ENCODE measurements around the gene TIMM13.

Gene TIMM13

DNA sequence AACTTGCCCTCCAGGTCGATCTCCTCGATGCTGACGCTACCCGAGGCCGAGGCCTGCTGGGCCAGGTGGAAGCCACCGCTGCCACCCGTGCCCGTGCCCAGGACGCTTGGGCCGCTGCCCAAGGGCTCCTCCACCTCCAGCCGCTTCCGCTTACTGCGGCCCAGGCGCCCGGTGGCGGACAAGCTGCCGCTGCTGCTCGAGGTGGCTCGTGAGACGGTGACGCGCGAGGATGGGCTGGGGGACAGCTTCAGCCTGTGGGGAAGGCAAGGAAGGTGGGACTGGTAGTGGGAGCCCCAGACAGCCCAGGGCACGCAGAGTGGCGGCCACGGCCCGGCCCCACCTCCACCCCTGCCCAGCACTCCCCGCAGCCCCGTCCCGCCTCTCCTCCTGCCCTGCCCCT, 6.5 kb upstream of the TIMM13 start:
- no peak overlapping the region for H3K27ac ChIP-seq
- TF ChIP-seq, protein P1, sequence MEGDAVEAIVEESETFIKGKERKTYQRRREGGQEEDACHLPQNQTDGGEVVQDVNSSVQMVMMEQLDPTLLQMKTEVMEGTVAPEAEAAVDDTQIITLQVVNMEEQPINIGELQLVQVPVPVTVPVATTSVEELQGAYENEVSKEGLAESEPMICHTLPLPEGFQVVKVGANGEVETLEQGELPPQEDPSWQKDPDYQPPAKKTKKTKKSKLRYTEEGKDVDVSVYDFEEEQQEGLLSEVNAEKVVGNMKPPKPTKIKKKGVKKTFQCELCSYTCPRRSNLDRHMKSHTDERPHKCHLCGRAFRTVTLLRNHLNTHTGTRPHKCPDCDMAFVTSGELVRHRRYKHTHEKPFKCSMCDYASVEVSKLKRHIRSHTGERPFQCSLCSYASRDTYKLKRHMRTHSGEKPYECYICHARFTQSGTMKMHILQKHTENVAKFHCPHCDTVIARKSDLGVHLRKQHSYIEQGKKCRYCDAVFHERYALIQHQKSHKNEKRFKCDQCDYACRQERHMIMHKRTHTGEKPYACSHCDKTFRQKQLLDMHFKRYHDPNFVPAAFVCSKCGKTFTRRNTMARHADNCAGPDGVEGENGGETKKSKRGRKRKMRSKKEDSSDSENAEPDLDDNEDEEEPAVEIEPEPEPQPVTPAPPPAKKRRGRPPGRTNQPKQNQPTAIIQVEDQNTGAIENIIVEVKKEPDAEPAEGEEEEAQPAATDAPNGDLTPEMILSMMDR (conservative IDR thresholded peaks at IDR 0.05) = no peak

DNA sequence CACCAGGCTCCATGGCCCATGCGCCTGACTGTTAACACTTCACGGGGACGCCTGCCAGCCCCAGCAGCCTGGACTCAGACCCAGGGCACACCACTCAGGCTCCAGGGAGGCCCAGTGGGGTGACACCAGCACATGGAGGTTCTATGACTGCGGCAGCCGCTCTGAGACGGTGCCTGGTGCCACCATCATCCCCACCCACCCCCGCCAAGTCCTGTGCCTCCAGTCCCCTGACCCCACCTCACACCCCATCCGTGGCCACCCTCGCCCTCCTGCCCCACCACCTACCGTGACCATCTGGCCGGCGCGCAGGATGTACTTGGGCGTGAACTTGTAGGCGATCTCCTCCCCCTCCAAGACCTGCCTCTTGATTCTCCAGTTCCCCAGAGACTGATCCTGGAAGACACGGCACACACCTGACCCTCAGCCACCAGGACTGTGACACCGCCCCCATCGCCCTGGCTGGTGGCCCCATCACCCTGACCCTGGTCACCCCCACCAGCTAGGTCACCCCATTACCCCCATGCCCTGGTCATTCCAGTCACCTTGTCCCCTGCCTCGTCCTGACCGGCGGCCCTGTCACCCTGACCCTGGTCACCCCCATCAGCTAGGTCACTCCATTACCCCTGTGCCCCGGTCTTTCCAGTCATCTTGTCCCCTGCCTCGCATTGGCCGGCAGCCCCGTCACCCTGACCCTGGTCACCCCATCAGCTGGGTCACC, 4.9 kb upstream of the TIMM13 start:
- H3K27ac ChIP-seq = no peak overlapping the region

DNA sequence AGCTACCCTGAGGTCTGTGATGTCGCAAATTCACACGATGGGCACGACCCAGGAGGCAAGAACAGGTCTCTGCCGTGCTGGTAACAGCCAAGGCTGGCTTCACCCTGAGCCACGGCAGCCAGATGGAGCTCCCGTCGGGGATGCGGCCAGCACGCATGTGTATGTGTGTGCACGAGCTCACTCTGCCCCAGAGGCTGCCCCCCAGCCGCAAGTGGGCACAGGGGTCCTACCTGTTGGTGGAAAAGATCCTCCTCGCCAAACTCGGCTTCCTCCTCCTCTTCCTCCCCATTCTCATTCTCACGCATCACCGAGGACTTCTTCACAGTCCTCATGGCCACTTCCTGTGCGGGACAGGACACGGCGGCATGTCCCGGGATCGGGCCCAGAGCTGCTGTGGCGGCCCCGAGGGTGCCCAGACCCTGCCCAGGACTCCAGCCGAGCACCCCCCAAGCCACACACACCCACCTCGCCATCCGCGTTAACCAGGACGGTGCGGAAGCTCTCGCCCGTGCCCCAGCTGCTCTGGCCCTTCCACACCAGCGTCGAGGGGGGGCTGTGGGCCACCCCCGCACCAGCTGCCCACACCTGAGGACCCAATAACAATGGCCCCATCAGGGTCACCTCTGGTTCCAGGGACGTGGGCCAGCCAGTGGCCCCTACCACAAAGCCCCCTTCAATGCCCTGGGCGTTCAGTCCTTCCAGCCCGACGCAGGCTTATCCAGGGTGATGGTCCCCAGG, 4.1 kb upstream of the TIMM13 start:
- TF ChIP-seq, protein P1 (conservative IDR thresholded peaks at IDR 0.05) = no peak
- H3K27ac ChIP-seq = no peak overlapping the region

More for the DNA sequence above, 4.9 kb upstream of the TIMM13 start:
- TF ChIP-seq, protein P1 (conservative IDR thresholded peaks at IDR 0.05) = no peak

DNA sequence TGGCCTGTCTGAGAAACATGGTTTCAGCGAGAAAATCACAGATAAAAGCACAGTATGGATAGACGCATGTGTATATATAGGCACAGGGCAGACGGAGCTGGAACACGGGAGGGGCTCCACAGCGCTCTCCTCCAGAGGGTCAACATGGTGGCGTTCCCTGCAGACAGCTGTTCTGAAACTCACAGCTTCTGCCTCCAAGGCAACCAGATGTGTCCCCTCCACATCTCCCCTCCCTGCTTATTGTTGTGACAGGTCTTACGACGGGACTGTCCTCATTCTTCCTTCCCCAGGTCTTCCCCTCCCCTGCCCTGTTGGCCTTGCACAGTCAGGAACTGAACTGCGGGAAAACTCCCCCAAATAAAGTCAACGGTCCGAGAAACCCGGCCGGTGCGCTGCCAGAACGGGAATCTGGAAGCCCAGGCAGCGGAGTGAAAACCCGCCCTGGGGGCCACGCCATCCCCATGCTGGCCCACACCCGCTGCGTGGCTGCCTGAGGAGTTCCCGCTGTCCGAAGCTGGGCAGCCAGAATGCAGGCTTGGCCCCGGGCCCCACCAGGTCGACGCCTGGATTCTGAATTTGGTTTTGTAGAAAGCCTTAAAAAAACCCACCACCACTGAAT, 2.6 kb upstream of the TIMM13 start:
- TF ChIP-seq, protein P1 (conservative IDR thresholded peaks at IDR 0.05) = no peak
- no peak overlapping the region for H3K27ac ChIP-seq

DNA sequence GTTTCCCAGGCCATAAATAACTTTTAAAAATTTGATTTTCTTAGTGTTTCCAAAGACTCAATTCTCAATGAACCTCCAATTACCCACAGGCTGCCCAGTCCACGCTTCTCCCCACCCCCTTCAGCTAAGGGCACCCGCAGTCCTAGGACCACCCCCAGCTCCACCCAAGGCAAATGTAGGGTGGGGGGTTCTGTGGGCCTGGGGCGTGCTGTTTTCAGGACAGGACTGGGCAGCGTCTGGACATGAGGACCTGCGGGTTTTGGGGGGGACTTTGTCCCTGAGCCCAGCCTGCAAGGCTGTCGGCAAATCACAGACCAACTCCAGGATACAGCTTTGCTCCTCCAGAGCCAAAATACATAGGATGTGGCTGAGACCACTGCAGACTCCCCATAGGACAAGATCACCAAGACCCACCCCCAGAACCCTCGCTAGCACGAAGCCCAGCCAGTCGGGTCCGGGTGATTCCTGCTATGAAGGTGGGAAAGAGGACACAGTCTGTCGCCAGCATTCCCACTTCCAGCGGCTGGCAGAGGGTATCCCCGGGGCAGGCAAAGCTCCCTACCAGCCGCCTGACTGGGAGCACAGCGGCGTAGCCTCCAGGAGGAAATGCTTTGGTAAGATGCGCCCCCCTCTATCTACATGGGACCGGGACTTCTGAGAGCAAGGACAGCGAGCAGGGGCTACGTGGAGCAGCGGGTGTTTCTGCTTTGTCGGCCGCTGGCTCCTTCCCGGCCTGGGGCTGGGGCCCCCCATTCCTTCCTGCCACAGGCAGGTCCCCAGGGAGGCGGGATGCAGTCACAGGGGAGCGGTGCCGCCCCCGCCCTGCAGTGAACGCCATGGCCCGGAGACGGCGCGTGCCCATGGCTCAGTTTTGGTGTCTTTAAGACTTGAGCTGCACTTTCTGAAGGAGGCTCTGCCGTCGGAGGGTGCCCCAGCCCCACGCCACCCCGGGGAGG, 1.6 kb upstream of the TIMM13 start:
- TF ChIP-seq, protein P1 (conservative IDR thresholded peaks at IDR 0.05) = no peak
- H3K27ac ChIP-seq = peak overlapping the region; percentile 95

DNA sequence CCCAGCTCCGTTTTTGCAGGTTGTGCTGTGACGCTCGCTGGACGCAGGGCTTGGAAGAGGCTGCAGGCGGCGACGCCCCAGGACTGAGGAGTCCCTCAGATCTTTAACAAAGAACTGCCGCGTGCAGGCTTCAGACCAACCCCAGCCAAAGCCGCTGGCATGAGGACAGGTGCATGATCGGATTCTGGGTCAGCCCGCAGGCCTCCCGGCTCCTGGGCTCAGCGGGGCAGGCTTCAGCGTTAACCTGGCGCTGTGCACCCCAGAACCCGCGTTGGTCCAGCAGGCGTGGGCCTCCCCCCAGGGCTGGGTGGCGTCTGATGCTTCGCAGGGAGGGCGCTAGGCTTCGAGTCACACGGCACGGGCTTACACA, 920 bp upstream of the TIMM13 start:
- H3K27ac ChIP-seq = peak overlapping the region; percentile 95
- TF ChIP-seq, protein P1 (conservative IDR thresholded peaks at IDR 0.05) = no peak
